HFFc6 (cell line): ENCODE results near the gene RHO. TPM values are rescaled to one million over a fixed set of nuclear protein-coding genes. Genes with fewer than 3 reads are reported as not detected.

Experiments used
- DNase-seq: peaks from one replicate; pipeline ENCODE4 v3.0.0-alpha.2; 2018
- H3K27ac Mint-ChIP-seq: 2 replicates; pipeline ENCODE4 v1.8.0; 2020; ENCODE audit warnings: mild to moderate bottlenecking, mixed read lengths
- H3K27me3 Mint-ChIP-seq: 2 replicates; pipeline ENCODE4 v1.8.0; 2021; ENCODE audit warnings: mild to moderate bottlenecking, moderate library complexity, mixed read lengths; ENCODE audit not compliant: insufficient read depth
- H3K36me3 Mint-ChIP-seq: 2 replicates; pipeline ENCODE4 v1.8.0; 2021; ENCODE audit warnings: low read depth, mixed read lengths
- H3K4me1 Mint-ChIP-seq: 2 replicates; pipeline ENCODE4 v1.8.0; 2020; ENCODE audit warnings: low read depth, mixed read lengths
- H3K4me3 Mint-ChIP-seq: 2 replicates; pipeline ENCODE4 v1.8.0; 2020; ENCODE audit warnings: mild to moderate bottlenecking, moderate library complexity, mixed read lengths
- H3K9me3 Mint-ChIP-seq: 2 replicates; pipeline ENCODE4 v1.8.0; 2020; ENCODE audit warnings: mild to moderate bottlenecking, mixed read lengths
- CTCF ChIP-seq: fragments of 200-600 bp; sonication (generic); IDR thresholded peaks from 2 replicates; pipeline ENCODE4 v1.5.0; 2021; ENCODE audit warnings: antibody characterized with exemption, mild to moderate bottlenecking
- total RNA-seq, 6 experiments: library from RNA; stranded (reverse); fragmentation: NEBNext Ultra II Directional; extraction: Animal tissue kit (Norgen Biotek cat#: 25700); gene quantifications; 2 replicates in 1 of 6; 3 replicates in 5 of 6; pipeline ENCODE4 v1.2.3, GENCODE V29; 2021

The RHO gene
- total RNA-seq, 6 experiments from 2014 or later, result not detected

GRCh38 chr3:129569856-129570255, 41.4 kb downstream of the RHO start:
- Mint-ChIP-seq H3K4me3 (no peak overlapping the region), H3K9me3 (no peaks in the 10 kb centered on the region), H3K36me3 (peaks cover 5% of the 10 kb centered on the region; the same call in 1 of the 2 replicates), H3K27ac (peak overlapping the region; percentile 12; the same call in 1 of the 2 replicates), H3K27me3 (no peaks in the 10 kb centered on the region; the same call in 1 of the 2 replicates), H3K4me1 (0 out of 2 replicates have a peak, but pooled peaks cover under 1% of the 10 kb centered on the region)
- no peak for DNase-seq
- TF ChIP-seq CTCF, result no peak

- H3K4me3 Mint-ChIP-seq, result no peak overlapping the region
- no peaks in the 10 kb centered on the region for H3K4me1 Mint-ChIP-seq
- H3K27me3 Mint-ChIP-seq, result peaks cover 2% of the 10 kb centered on the region
- no peak overlapping the region for H3K27ac Mint-ChIP-seq
- no peak for TF ChIP-seq CTCF
- no peak for DNase-seq
- H3K9me3 Mint-ChIP-seq, result no peaks in the 10 kb centered on the region
- H3K36me3 Mint-ChIP-seq, result no peaks in the 10 kb centered on the region
These were observed 43.4 kb downstream of the RHO start for GRCh38 chr3:129571605-129572547.

GRCh38 chr3:129572603-129573002, 44.2 kb downstream of the RHO start:
- H3K36me3 Mint-ChIP-seq, result no peaks in the 10 kb centered on the region
- H3K4me3 Mint-ChIP-seq, result no peak overlapping the region
- no peak for DNase-seq
- peaks cover 2% of the 10 kb centered on the region for H3K27me3 Mint-ChIP-seq
- no peak for TF ChIP-seq CTCF
- no peaks in the 10 kb centered on the region for H3K4me1 Mint-ChIP-seq
- no peaks in the 10 kb centered on the region for H3K9me3 Mint-ChIP-seq
- no peak overlapping the region for H3K27ac Mint-ChIP-seq

- Mint-ChIP-seq H3K27me3 (peaks cover 2% of the 10 kb centered on the region), H3K4me1 (no peaks in the 10 kb centered on the region), H3K27ac (no peak overlapping the region), H3K4me3 (no peak overlapping the region), H3K9me3 (no peaks in the 10 kb centered on the region), H3K36me3 (no peaks in the 10 kb centered on the region)
- TF ChIP-seq CTCF, result no peak
- no peak for DNase-seq
These were observed 45.1 kb downstream of the RHO start for GRCh38 chr3:129573493-129573892.

GRCh38 chr3:129574206-129574605, 45.8 kb downstream of the RHO start:
- H3K9me3 Mint-ChIP-seq, result no peaks in the 10 kb centered on the region
- H3K4me1 Mint-ChIP-seq, result no peaks in the 10 kb centered on the region
- H3K36me3 Mint-ChIP-seq, result no peaks in the 10 kb centered on the region
- no peak for DNase-seq
- no peak overlapping the region for H3K27ac Mint-ChIP-seq
- TF ChIP-seq CTCF, result no peak
- no peak overlapping the region for H3K4me3 Mint-ChIP-seq
- peaks cover 2% of the 10 kb centered on the region for H3K27me3 Mint-ChIP-seq
